Measurements from ENCODE around the gene KDM2B. TPM values are rescaled to one million over a fixed set of nuclear protein-coding genes. Genes with fewer than 3 reads are reported as not detected.
A peak's percentile ranks its signal among the peaks of the same experiment; 100 is the strongest.

Gene KDM2B
- total and polyA plus RNA-seq, 4 experiments from 2014 or later = 7.7 to 101 (median 59.6) TPM

- H3K4me1 Mint-ChIP-seq = peaks cover 0 to 1% (median 1%) of the 10 kb centered on the region in 4 donors
- Histone ChIP-seq H3K4me3 (ENCODE audit: low read length in 2 of 2) (no peak overlapping the region), H3K4me1 (ENCODE audit: insufficient read depth, low read length) (no peaks in the 10 kb centered on the region), H3K9me3 (ENCODE audit: control insufficient read depth in 1 of 2, low read length in 2 of 2) (no peaks in the 10 kb centered on the region), H3K27ac (ENCODE audit: low read depth, low read length) (no peak overlapping the region), H3K27me3 (ENCODE audit: insufficient read depth, low read length) (no peaks in the 10 kb centered on the region), H3K36me3 (ENCODE audit: insufficient read depth, low read length) (peaks cover 67% of the 10 kb centered on the region)
- H3K27ac Mint-ChIP-seq = no peak overlapping the region
- intact Hi-C loops (cut with micrococcal nuclease) = no loop called here
- no peak for DNase-seq
- H3K9me3 Mint-ChIP-seq = no peaks in the 10 kb centered on the region
- CTCF ChIA-PET (ENCODE audit: partially characterized antibody) = interaction anchor here (2.0 kb wide), 1 partner anchor 94 kb away, joined by 5 read pairs; no protein-coding TSS in a partner anchor
- H3K36me3 Mint-ChIP-seq = peaks cover 47 to 83% of the 10 kb centered on the region in 2 donors
- POLR2A ChIA-PET (ENCODE audit: partially characterized antibody) = interaction anchor here (0.5 kb wide), 1 partner anchor 89 kb away, joined by 3 read pairs; no protein-coding TSS in a partner anchor
- no peak overlapping the region for H3K4me3 Mint-ChIP-seq
- no peaks in the 10 kb centered on the region for H3K27me3 Mint-ChIP-seq
These were observed 151.9 kb downstream of the KDM2B start for GRCh38 chr12:121428883-121429282.

- ChIA-PET POLR2A (ENCODE audit: partially characterized antibody) (no interaction called here), CTCF (ENCODE audit: partially characterized antibody) (interaction anchor here (1.8 kb wide), 1 partner anchor 15 kb away, joined by 8 read pairs; no protein-coding TSS in a partner anchor)
- Mint-ChIP-seq H3K4me3 (no peak overlapping the region), H3K9me3 (no peaks in the 10 kb centered on the region), H3K4me1 (peaks cover 0 to 4% (median 1%) of the 10 kb centered on the region in 4 donors), H3K27me3 (no peaks in the 10 kb centered on the region), H3K36me3 (peaks cover 51 to 84% of the 10 kb centered on the region in 2 donors), H3K27ac (peak overlapping the region in 4 of 7 donors; percentile 6 to 67 (median 44))
- Histone ChIP-seq H3K27ac (ENCODE audit: low read depth, low read length) (no peak overlapping the region), H3K4me1 (ENCODE audit: insufficient read depth, low read length) (no peaks in the 10 kb centered on the region), H3K9me3 (ENCODE audit: control insufficient read depth in 1 of 2, low read length in 2 of 2) (no peaks in the 10 kb centered on the region), H3K4me3 (ENCODE audit: low read length in 2 of 2) (no peak overlapping the region), H3K27me3 (ENCODE audit: insufficient read depth, low read length) (no peaks in the 10 kb centered on the region), H3K36me3 (ENCODE audit: insufficient read depth, low read length) (peaks cover 70% of the 10 kb centered on the region)
- DNase-seq = no peak
- intact Hi-C loops (cut with micrococcal nuclease) = no loop called here
These were observed 153.2 kb downstream of the KDM2B start for GRCh38 chr12:121427556-121428050.

- intact Hi-C loops (cut with micrococcal nuclease) = no loop called here
These were observed 156.2 kb downstream of the KDM2B start for GRCh38 chr12:121424624-121424975.

GRCh38 chr12:121423682-121424623, 156.9 kb downstream of the KDM2B start:
- H3K27me3 Mint-ChIP-seq = no peaks in the 10 kb centered on the region
- no peak overlapping the region for H3K4me3 Mint-ChIP-seq
- H3K9me3 Mint-ChIP-seq = no peaks in the 10 kb centered on the region
- peak overlapping the region in 3 of 7 donors; percentile 35 to 46 (median 42) for H3K27ac Mint-ChIP-seq
- no peak overlapping the region for H3K27ac ChIP-seq (ENCODE audit: low read depth, low read length)
- H3K36me3 Mint-ChIP-seq = peaks cover 40 to 86% of the 10 kb centered on the region in 2 donors
- no peaks in the 10 kb centered on the region for H3K9me3 ChIP-seq (ENCODE audit: control insufficient read depth in 1 of 2, low read length in 2 of 2)
- H3K4me1 ChIP-seq (ENCODE audit: insufficient read depth, low read length) = no peaks in the 10 kb centered on the region
- H3K27me3 ChIP-seq (ENCODE audit: insufficient read depth, low read length) = no peaks in the 10 kb centered on the region
- ChIA-PET CTCF (ENCODE audit: partially characterized antibody) (interaction anchor here (1.1 to 3.3 kb wide), 3 partner anchors 9 to 19 kb away, joined by 3 to 24 read pairs (median 4); no protein-coding TSS in a partner anchor), POLR2A (ENCODE audit: partially characterized antibody) (interaction anchor here (0.6 to 1.0 kb wide), 3 partner anchors 12 to 89 kb away, joined by 3 to 5 read pairs (median 3); partner anchors contain the start of gene RNF34)
- DNase-seq = no peak
- peaks cover 0 to 9% (median 4%) of the 10 kb centered on the region in 4 donors for H3K4me1 Mint-ChIP-seq
- H3K36me3 ChIP-seq (ENCODE audit: insufficient read depth, low read length) = peaks cover 69% of the 10 kb centered on the region
- intact Hi-C loops (cut with micrococcal nuclease) = no loop called here
- no peak overlapping the region for H3K4me3 ChIP-seq (ENCODE audit: low read length in 2 of 2)

More at GRCh38 chr12:121424624-121424975, 156.2 kb downstream of the KDM2B start:
- no peaks in the 10 kb centered on the region for H3K27me3 ChIP-seq (ENCODE audit: insufficient read depth, low read length)
- H3K27me3 Mint-ChIP-seq = no peaks in the 10 kb centered on the region
- no peak overlapping the region for H3K27ac ChIP-seq (ENCODE audit: low read depth, low read length)
- no peaks in the 10 kb centered on the region for H3K4me1 ChIP-seq (ENCODE audit: insufficient read depth, low read length)
- H3K36me3 ChIP-seq (ENCODE audit: insufficient read depth, low read length) = peaks cover 69% of the 10 kb centered on the region
- H3K9me3 Mint-ChIP-seq = no peaks in the 10 kb centered on the region
- H3K4me1 Mint-ChIP-seq = peaks cover 0 to 9% (median 4%) of the 10 kb centered on the region in 4 donors
- no peaks in the 10 kb centered on the region for H3K9me3 ChIP-seq (ENCODE audit: control insufficient read depth in 1 of 2, low read length in 2 of 2)
- CTCF ChIA-PET (ENCODE audit: partially characterized antibody) = interaction anchor here (3.3 kb wide), 1 partner anchor 18 kb away, joined by 24 read pairs; no protein-coding TSS in a partner anchor
- H3K27ac Mint-ChIP-seq = peak overlapping the region in 1 of 7 donors; percentile 42
- H3K36me3 Mint-ChIP-seq = peaks cover 47 to 86% of the 10 kb centered on the region in 2 donors
- H3K4me3 Mint-ChIP-seq = no peak overlapping the region
- no peak for DNase-seq
- no peak overlapping the region for H3K4me3 ChIP-seq (ENCODE audit: low read length in 2 of 2)
- POLR2A ChIA-PET (ENCODE audit: partially characterized antibody) = interaction anchor here (1.7 kb wide), 1 partner anchor 25 kb away, joined by 8 read pairs; the partner anchor contains the start of gene RNF34

GRCh38 chr12:121423253-121423652, 157.6 kb downstream of the KDM2B start:
- no peaks in the 10 kb centered on the region for H3K9me3 ChIP-seq (ENCODE audit: control insufficient read depth in 1 of 2, low read length in 2 of 2)
- intact Hi-C loops (cut with micrococcal nuclease) = no loop called here
- DNase-seq = no peak
- no peaks in the 10 kb centered on the region for H3K27me3 Mint-ChIP-seq
- peaks cover 34 to 84% of the 10 kb centered on the region in 2 donors for H3K36me3 Mint-ChIP-seq
- CTCF ChIA-PET (ENCODE audit: partially characterized antibody) = interaction anchor here (0.6 to 3.3 kb wide), 4 partner anchors 10 to 221 kb away, joined by 3 to 24 read pairs (median 4); no protein-coding TSS in a partner anchor
- H3K27ac Mint-ChIP-seq = peak overlapping the region in 2 of 7 donors; percentile 35 to 46
- no peaks in the 10 kb centered on the region for H3K4me1 ChIP-seq (ENCODE audit: insufficient read depth, low read length)
- no peaks in the 10 kb centered on the region for H3K27me3 ChIP-seq (ENCODE audit: insufficient read depth, low read length)
- no peaks in the 10 kb centered on the region for H3K9me3 Mint-ChIP-seq
- POLR2A ChIA-PET (ENCODE audit: partially characterized antibody) = interaction anchor here (1.0 kb wide), 1 partner anchor 89 kb away, joined by 3 read pairs; no protein-coding TSS in a partner anchor
- no peak overlapping the region for H3K4me3 ChIP-seq (ENCODE audit: low read length in 2 of 2)
- peaks cover 0 to 9% (median 4%) of the 10 kb centered on the region in 4 donors for H3K4me1 Mint-ChIP-seq
- peaks cover 69% of the 10 kb centered on the region for H3K36me3 ChIP-seq (ENCODE audit: insufficient read depth, low read length)
- no peak overlapping the region for H3K27ac ChIP-seq (ENCODE audit: low read depth, low read length)
- no peak overlapping the region for H3K4me3 Mint-ChIP-seq

- DNase-seq = no peak
- no peaks in the 10 kb centered on the region for H3K9me3 Mint-ChIP-seq
- peak overlapping the region in 5 of 7 donors; percentile 52 to 89 (median 55) for H3K27ac Mint-ChIP-seq
- peaks cover 16 to 22% (median 17%) of the 10 kb centered on the region in 4 donors for H3K4me1 Mint-ChIP-seq
- Histone ChIP-seq H3K4me1 (ENCODE audit: insufficient read depth, low read length) (peaks cover 7% of the 10 kb centered on the region), H3K27ac (ENCODE audit: low read depth, low read length) (no peak overlapping the region), H3K9me3 (ENCODE audit: control insufficient read depth in 1 of 2, low read length in 2 of 2) (no peaks in the 10 kb centered on the region), H3K36me3 (ENCODE audit: insufficient read depth, low read length) (peaks cover 77% of the 10 kb centered on the region), H3K27me3 (ENCODE audit: insufficient read depth, low read length) (no peaks in the 10 kb centered on the region), H3K4me3 (ENCODE audit: low read length in 2 of 2) (no peak overlapping the region)
- CTCF ChIA-PET (ENCODE audit: partially characterized antibody) = interaction anchor here (1.0 to 1.3 kb wide), 2 partner anchors 19 to 23 kb away, joined by 3 to 4 read pairs; no protein-coding TSS in a partner anchor
- POLR2A ChIA-PET (ENCODE audit: partially characterized antibody) = interaction anchor here (1.1 kb wide), 1 partner anchor 20 kb away, joined by 3 read pairs; the partner anchor contains the start of gene RNF34
- peaks cover 46 to 84% of the 10 kb centered on the region in 2 donors for H3K36me3 Mint-ChIP-seq
- H3K4me3 Mint-ChIP-seq = no peak overlapping the region
- no peaks in the 10 kb centered on the region for H3K27me3 Mint-ChIP-seq
- intact Hi-C loops (cut with micrococcal nuclease) = no loop called here
These were observed 160.7 kb downstream of the KDM2B start for GRCh38 chr12:121420109-121420508.
